ENCODE data around the gene ARHGEF16.

ARHGEF16 gene

GRCh38 chr1:3519301-3519885 is 64.9 kb downstream of the ARHGEF16 start:
- DNase-seq (ENCODE audit: low spot score): no peak

- DNase-seq (ENCODE audit: low spot score): no peak
Observed at GRCh38 chr1:3520419-3521378, 66.2 kb downstream of the ARHGEF16 start.

GRCh38 chr1:3521426-3521825 is 67.0 kb downstream of the ARHGEF16 start:
- DNase-seq (ENCODE audit: low spot score): no peak

GRCh38 chr1:3522112-3522511 is 67.6 kb downstream of the ARHGEF16 start:
- no peak for DNase-seq (ENCODE audit: low spot score)

- DNase-seq (ENCODE audit: low spot score): peak; percentile 95
Observed at GRCh38 chr1:3522564-3523265, 68.2 kb downstream of the ARHGEF16 start.

GRCh38 chr1:3523980-3524379 is 69.5 kb downstream of the ARHGEF16 start:
- no peak for DNase-seq (ENCODE audit: low spot score)

GRCh38 chr1:3524556-3525203 is 70.2 kb downstream of the ARHGEF16 start:
- DNase-seq (ENCODE audit: low spot score): no peak

GRCh38 chr1:3525551-3526482 is 71.4 kb downstream of the ARHGEF16 start:
- no peak for DNase-seq (ENCODE audit: low spot score)

- no peak for DNase-seq (ENCODE audit: low spot score)
Observed at GRCh38 chr1:3527774-3528173, 73.3 kb downstream of the ARHGEF16 start.

GRCh38 chr1:3529099-3529729 is 74.7 kb downstream of the ARHGEF16 start:
- DNase-seq (ENCODE audit: low spot score): no peak

- DNase-seq (ENCODE audit: low spot score): peak; percentile 43
Observed at GRCh38 chr1:3530086-3530925, 75.8 kb downstream of the ARHGEF16 start.
